ENCODE measurements around the gene GPR161. TPM values are rescaled to one million over a fixed set of nuclear protein-coding genes. Genes with fewer than 3 reads are reported as not detected.
A peak's percentile ranks its signal among the peaks of the same experiment; 100 is the strongest.
"Not testable (repeated sequence)": the region's sequence is repeated elsewhere in the genome, so short reads cannot be mapped to it uniquely, and the experiment has no call there.

Gene GPR161
- total RNA-seq, result 34.6 to 36.4 TPM (median 35.1 TPM) in 3 replicates

GRCh38 chr1:168136709-168137514 is at the start of gene GPR161:
Gene GPR161 (minus strand): TSS chr1:168136930. CDS start chr1:168104850, 32,080 bp downstream.
- H3K4me3 Mint-ChIP-seq, result peak within 1 kb of the TSS; percentile 90
- peak within 1 kb of the TSS; percentile 97 for H3K27ac Mint-ChIP-seq
- H3K36me3 Mint-ChIP-seq, result no peaks in the 10 kb centered on the region
- H3K9me3 Mint-ChIP-seq, result no peaks in the 10 kb centered on the region
- H3K27me3 Mint-ChIP-seq (ENCODE audit: low read depth), result no peaks in the 10 kb centered on the region
- peaks cover 29% of the 10 kb centered on the region for H3K4me1 Mint-ChIP-seq
- peak; percentile 63 to 79 for DNase-seq (ENCODE audit: low spot score in 2 of 2, unreplicated experiment in 2 of 2)
- TF ChIP-seq CTCF (IDR thresholded peaks at IDR 0.05; ENCODE audit: unreplicated experiment), result no peak

- not testable (repeated sequence) for H3K9me3 Mint-ChIP-seq; H3K27me3 Mint-ChIP-seq (ENCODE audit: low read depth); H3K36me3 Mint-ChIP-seq; H3K4me1 Mint-ChIP-seq; H3K4me3 Mint-ChIP-seq; H3K27ac Mint-ChIP-seq; DNase-seq (ENCODE audit: low spot score in 2 of 2, unreplicated experiment in 2 of 2)
Measured at GRCh38 chr1:168181063-168181720, 44.5 kb upstream of the GPR161 start.

GRCh38 chr1:168180148-168180524 is 43.4 kb upstream of the GPR161 start:
- DNase-seq (ENCODE audit: low spot score in 2 of 2, unreplicated experiment in 2 of 2), result no peak
- Mint-ChIP-seq H3K27me3 (ENCODE audit: low read depth) (no peaks in the 10 kb centered on the region), H3K4me1 (peaks cover 2% of the 10 kb centered on the region), H3K9me3 (peaks cover 3% of the 10 kb centered on the region), H3K4me3 (no peak overlapping the region), H3K36me3 (no peaks in the 10 kb centered on the region), H3K27ac (no peak overlapping the region)
- TF ChIP-seq CTCF (IDR thresholded peaks at IDR 0.05; ENCODE audit: unreplicated experiment), result no peak

- Mint-ChIP-seq H3K27ac (no peak overlapping the region), H3K4me3 (no peak overlapping the region), H3K9me3 (peaks cover 3% of the 10 kb centered on the region), H3K27me3 (ENCODE audit: low read depth) (no peaks in the 10 kb centered on the region), H3K4me1 (peaks cover 2% of the 10 kb centered on the region), H3K36me3 (no peaks in the 10 kb centered on the region)
- TF ChIP-seq CTCF (IDR thresholded peaks at IDR 0.05; ENCODE audit: unreplicated experiment), result no peak
- DNase-seq (ENCODE audit: low spot score in 2 of 2, unreplicated experiment in 2 of 2), result no peak
Measured at GRCh38 chr1:168179438-168180147, 42.9 kb upstream of the GPR161 start.

GRCh38 chr1:168178638-168179437 is 42.1 kb upstream of the GPR161 start, which contains the start of gene TIPRL:
Gene TIPRL (plus strand): TSS chr1:168178962. CDS start chr1:168179078, 116 bp downstream.
- peak; percentile 90 for TF ChIP-seq CTCF (IDR thresholded peaks at IDR 0.05; ENCODE audit: unreplicated experiment)
- Mint-ChIP-seq H3K4me1 (peaks cover 2% of the 10 kb centered on the region), H3K4me3 (no peak within 1 kb of the TSS), H3K27me3 (ENCODE audit: low read depth) (no peaks in the 10 kb centered on the region), H3K27ac (no peak within 1 kb of the TSS), H3K9me3 (peaks cover 3% of the 10 kb centered on the region), H3K36me3 (no peaks in the 10 kb centered on the region)
- DNase-seq (ENCODE audit: low spot score in 2 of 2, unreplicated experiment in 2 of 2), result peak; percentile 88 to 97
